Measurements from ENCODE around the gene CAMK2D.
A peak's percentile ranks its signal among the peaks of the same experiment; 100 is the strongest.

The CAMK2D gene

GRCh38 chr4:113762186-113763028 lies 869 bp upstream of the CAMK2D start:
- DNase-seq = peak; percentile 96

GRCh38 chr4:113760795-113761619 lies 531 bp downstream of the CAMK2D start:
- no peak for DNase-seq

- DNase-seq = peak; percentile 17
Measured at GRCh38 chr4:113760094-113760794, 1.3 kb downstream of the CAMK2D start.

GRCh38 chr4:113759696-113760093 lies 1.8 kb downstream of the CAMK2D start:
- DNase-seq = no peak

- DNase-seq = no peak
Measured at GRCh38 chr4:113758372-113758771, 3.2 kb downstream of the CAMK2D start.

GRCh38 chr4:113757486-113757885 lies 4.1 kb downstream of the CAMK2D start:
- DNase-seq = no peak

GRCh38 chr4:113756005-113756410 lies 5.5 kb downstream of the CAMK2D start:
- no peak for DNase-seq

- no peak for DNase-seq
Measured at GRCh38 chr4:113750734-113751133, 10.8 kb downstream of the CAMK2D start.

- DNase-seq = no peak
Measured at GRCh38 chr4:113750296-113750695, 11.2 kb downstream of the CAMK2D start.

GRCh38 chr4:113749178-113749577 lies 12.4 kb downstream of the CAMK2D start:
- no peak for DNase-seq

- no peak for DNase-seq
Measured at GRCh38 chr4:113747949-113748348, 13.6 kb downstream of the CAMK2D start.

- no peak for DNase-seq
Measured at GRCh38 chr4:113745711-113746110, 15.8 kb downstream of the CAMK2D start.

GRCh38 chr4:113744667-113745240 lies 16.8 kb downstream of the CAMK2D start:
- no peak for DNase-seq

- DNase-seq = no peak
Measured at GRCh38 chr4:113743690-113744089, 17.8 kb downstream of the CAMK2D start.

GRCh38 chr4:113742643-113743042 lies 18.9 kb downstream of the CAMK2D start:
- DNase-seq = no peak

GRCh38 chr4:113741956-113742355 lies 19.6 kb downstream of the CAMK2D start:
- no peak for DNase-seq

GRCh38 chr4:113740857-113741379 lies 20.6 kb downstream of the CAMK2D start:
- no peak for DNase-seq

GRCh38 chr4:113739197-113739596 lies 22.3 kb downstream of the CAMK2D start:
- no peak for DNase-seq

GRCh38 chr4:113738251-113738650 lies 23.3 kb downstream of the CAMK2D start:
- no peak for DNase-seq

- DNase-seq = no peak
Measured at GRCh38 chr4:113733685-113734084, 27.9 kb downstream of the CAMK2D start.

- no peak for DNase-seq
Measured at GRCh38 chr4:113732967-113733527, 28.5 kb downstream of the CAMK2D start.

- DNase-seq = no peak
Measured at GRCh38 chr4:113730467-113731216, 30.9 kb downstream of the CAMK2D start.
